ENCODE measurements around the gene LDHD.

The LDHD gene

GRCh38 chr16:75108792-75109731 is 7.5 kb downstream of the LDHD start:
- no peaks in the 10 kb centered on the region for H3K27me3 ChIP-seq
- H3K4me3 ChIP-seq (ENCODE audit: low read depth, low read length): no peak overlapping the region
- no peaks in the 10 kb centered on the region for H3K9me3 ChIP-seq
- H3K4me1 ChIP-seq: peaks cover 45% of the 10 kb centered on the region
- no peak for TF ChIP-seq CTCF (IDR thresholded peaks at IDR 0.05; ENCODE audit: low read depth, low read length)
- H3K36me3 ChIP-seq: no peaks in the 10 kb centered on the region
- peak; percentile 69 for DNase-seq

- Histone ChIP-seq H3K27me3 (no peaks in the 10 kb centered on the region), H3K9me3 (no peaks in the 10 kb centered on the region), H3K4me3 (ENCODE audit: low read depth, low read length) (no peak overlapping the region), H3K4me1 (peaks cover 45% of the 10 kb centered on the region), H3K36me3 (no peaks in the 10 kb centered on the region)
- DNase-seq: no peak
- TF ChIP-seq CTCF (IDR thresholded peaks at IDR 0.05; ENCODE audit: low read depth, low read length): no peak
These were observed 9.1 kb downstream of the LDHD start for GRCh38 chr16:75107505-75107904.

GRCh38 chr16:75106351-75107274 is 10.0 kb downstream of the LDHD start:
- Histone ChIP-seq H3K9me3 (no peaks in the 10 kb centered on the region), H3K4me3 (ENCODE audit: low read depth, low read length) (no peak overlapping the region), H3K27me3 (no peaks in the 10 kb centered on the region), H3K4me1 (peaks cover 45% of the 10 kb centered on the region), H3K36me3 (no peaks in the 10 kb centered on the region)
- DNase-seq: no peak
- TF ChIP-seq CTCF (IDR thresholded peaks at IDR 0.05; ENCODE audit: low read depth, low read length): no peak

GRCh38 chr16:75105306-75106061 is 11.1 kb downstream of the LDHD start:
- peak; percentile 89 for DNase-seq
- Histone ChIP-seq H3K4me3 (ENCODE audit: low read depth, low read length) (peak overlapping the region; percentile 23), H3K36me3 (no peaks in the 10 kb centered on the region), H3K27me3 (no peaks in the 10 kb centered on the region), H3K4me1 (peaks cover 45% of the 10 kb centered on the region), H3K9me3 (no peaks in the 10 kb centered on the region)
- no peak for TF ChIP-seq CTCF (IDR thresholded peaks at IDR 0.05; ENCODE audit: low read depth, low read length)

- no peaks in the 10 kb centered on the region for H3K36me3 ChIP-seq
- H3K27me3 ChIP-seq: no peaks in the 10 kb centered on the region
- H3K4me3 ChIP-seq (ENCODE audit: low read depth, low read length): peak overlapping the region; percentile 23
- no peaks in the 10 kb centered on the region for H3K9me3 ChIP-seq
- TF ChIP-seq CTCF (IDR thresholded peaks at IDR 0.05; ENCODE audit: low read depth, low read length): no peak
- DNase-seq: no peak
- peaks cover 39% of the 10 kb centered on the region for H3K4me1 ChIP-seq
These were observed 11.7 kb downstream of the LDHD start for GRCh38 chr16:75104836-75105235.
